ENCODE data around the gene CLEC2A.

DNA sequence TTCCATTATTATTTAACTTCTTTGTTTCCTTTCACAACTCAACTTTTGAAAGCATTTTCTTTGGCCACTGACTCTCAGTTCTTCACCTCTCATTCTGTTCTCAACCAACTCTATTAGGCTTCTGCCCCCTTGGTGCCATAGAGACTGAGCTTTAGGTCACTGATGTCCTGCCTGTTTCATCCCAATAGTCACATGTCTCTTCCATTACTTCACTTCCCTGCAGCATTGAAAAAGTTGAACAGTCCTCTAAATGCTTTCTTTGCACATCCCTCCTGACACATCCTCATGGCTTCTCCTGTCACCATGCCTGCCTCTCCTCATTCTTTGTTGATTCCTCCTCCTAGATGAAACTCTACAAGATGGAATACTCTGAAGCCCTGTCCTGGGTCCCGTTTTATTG lies 41.8 kb upstream of the CLEC2A start:
- TF ChIP-seq, protein P1, sequence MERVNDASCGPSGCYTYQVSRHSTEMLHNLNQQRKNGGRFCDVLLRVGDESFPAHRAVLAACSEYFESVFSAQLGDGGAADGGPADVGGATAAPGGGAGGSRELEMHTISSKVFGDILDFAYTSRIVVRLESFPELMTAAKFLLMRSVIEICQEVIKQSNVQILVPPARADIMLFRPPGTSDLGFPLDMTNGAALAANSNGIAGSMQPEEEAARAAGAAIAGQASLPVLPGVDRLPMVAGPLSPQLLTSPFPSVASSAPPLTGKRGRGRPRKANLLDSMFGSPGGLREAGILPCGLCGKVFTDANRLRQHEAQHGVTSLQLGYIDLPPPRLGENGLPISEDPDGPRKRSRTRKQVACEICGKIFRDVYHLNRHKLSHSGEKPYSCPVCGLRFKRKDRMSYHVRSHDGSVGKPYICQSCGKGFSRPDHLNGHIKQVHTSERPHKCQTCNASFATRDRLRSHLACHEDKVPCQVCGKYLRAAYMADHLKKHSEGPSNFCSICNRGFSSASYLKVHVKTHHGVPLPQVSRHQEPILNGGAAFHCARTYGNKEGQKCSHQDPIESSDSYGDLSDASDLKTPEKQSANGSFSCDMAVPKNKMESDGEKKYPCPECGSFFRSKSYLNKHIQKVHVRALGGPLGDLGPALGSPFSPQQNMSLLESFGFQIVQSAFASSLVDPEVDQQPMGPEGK (CRISPR knock-in tag; IDR thresholded peaks at IDR 0.05; ENCODE audit: borderline replicate concordance): no peak
- TF ChIP-seq ZFP30 (CRISPR knock-in tag; IDR thresholded peaks at IDR 0.05) (no peak), TOX (CRISPR knock-in tag; IDR thresholded peaks at IDR 0.05; ENCODE audit: borderline replicate concordance) (no peak), BACH2 (CRISPR knock-in tag; IDR thresholded peaks at IDR 0.05; ENCODE audit: borderline replicate concordance) (no peak), ZNF8 (CRISPR knock-in tag; IDR thresholded peaks at IDR 0.05) (no peak), TCF4 (CRISPR knock-in tag; IDR thresholded peaks at IDR 0.05; ENCODE audit: borderline replicate concordance) (no peak), ISL1 (CRISPR knock-in tag; IDR thresholded peaks at IDR 0.05) (no peak), ARNTL (CRISPR knock-in tag; IDR thresholded peaks at IDR 0.05; ENCODE audit: borderline replicate concordance, low read depth) (no peak), OSR1 (CRISPR knock-in tag; IDR thresholded peaks at IDR 0.05) (no peak), GLIS3 (CRISPR knock-in tag; IDR thresholded peaks at IDR 0.05) (no peak)
- TF ChIP-seq, protein P2, sequence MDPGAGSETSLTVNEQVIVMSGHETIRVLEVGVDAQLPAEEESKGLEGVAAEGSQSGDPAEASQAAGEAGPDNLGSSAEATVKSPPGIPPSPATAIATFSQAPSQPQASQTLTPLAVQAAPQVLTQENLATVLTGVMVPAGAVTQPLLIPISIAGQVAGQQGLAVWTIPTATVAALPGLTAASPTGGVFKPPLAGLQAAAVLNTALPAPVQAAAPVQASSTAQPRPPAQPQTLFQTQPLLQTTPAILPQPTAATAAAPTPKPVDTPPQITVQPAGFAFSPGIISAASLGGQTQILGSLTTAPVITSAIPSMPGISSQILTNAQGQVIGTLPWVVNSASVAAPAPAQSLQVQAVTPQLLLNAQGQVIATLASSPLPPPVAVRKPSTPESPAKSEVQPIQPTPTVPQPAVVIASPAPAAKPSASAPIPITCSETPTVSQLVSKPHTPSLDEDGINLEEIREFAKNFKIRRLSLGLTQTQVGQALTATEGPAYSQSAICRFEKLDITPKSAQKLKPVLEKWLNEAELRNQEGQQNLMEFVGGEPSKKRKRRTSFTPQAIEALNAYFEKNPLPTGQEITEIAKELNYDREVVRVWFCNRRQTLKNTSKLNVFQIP (CRISPR knock-in tag; IDR thresholded peaks at IDR 0.05; ENCODE audit: borderline replicate concordance, low read depth): no peak
- TF ChIP-seq, protein P3, sequence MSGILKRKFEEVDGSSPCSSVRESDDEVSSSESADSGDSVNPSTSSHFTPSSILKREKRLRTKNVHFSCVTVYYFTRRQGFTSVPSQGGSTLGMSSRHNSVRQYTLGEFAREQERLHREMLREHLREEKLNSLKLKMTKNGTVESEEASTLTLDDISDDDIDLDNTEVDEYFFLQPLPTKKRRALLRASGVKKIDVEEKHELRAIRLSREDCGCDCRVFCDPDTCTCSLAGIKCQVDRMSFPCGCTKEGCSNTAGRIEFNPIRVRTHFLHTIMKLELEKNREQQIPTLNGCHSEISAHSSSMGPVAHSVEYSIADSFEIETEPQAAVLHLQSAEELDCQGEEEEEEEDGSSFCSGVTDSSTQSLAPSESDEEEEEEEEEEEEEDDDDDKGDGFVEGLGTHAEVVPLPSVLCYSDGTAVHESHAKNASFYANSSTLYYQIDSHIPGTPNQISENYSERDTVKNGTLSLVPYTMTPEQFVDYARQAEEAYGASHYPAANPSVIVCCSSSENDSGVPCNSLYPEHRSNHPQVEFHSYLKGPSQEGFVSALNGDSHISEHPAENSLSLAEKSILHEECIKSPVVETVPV (CRISPR knock-in tag; IDR thresholded peaks at IDR 0.05): no peak
